PC-3 (cell line): ENCODE measurements around the gene FLT1. TPM values are rescaled to one million over a fixed set of nuclear protein-coding genes. Genes with fewer than 3 reads are reported as not detected.

ENCODE experiments used
- ATAC-seq: fragments of 200-7000 bp; cut with Tn5 transposase; 2 replicates; pipeline ENCODE4 v1.9.1; 2020; ENCODE audit warnings: mild to moderate bottlenecking, moderate library complexity
- BruUV-seq: library from RNA; stranded (reverse); fragments of 400-500 nt; replicated peaks from 2 replicates; lab custom pipeline; 2021; lab: Mats Ljungman, UMichigan
- CTCF ChIA-PET: fragments of 300-600 bp; sonication (Branson Sonifier 250); formaldehyde crosslinking; loops from one replicate; lab custom pipeline; 2022; ENCODE audit warnings: antibody characterized with exemption; lab: Charles Lee
- POLR2A ChIA-PET: fragments of 300-600 bp; sonication (Branson Sonifier 250); formaldehyde crosslinking; loops from one replicate; lab custom pipeline; 2022; ENCODE audit warnings: antibody characterized with exemption; ENCODE audit not compliant: unreplicated experiment; lab: Charles Lee
- DNase-seq: peaks from one replicate; pipeline ENCODE4 v3.0.0-alpha.2; 2015
- H2AFZ ChIP-seq: fragments of 300-600 bp; sonication (generic); 2 replicates; pipeline ENCODE4 v1.6.0; 2016; ENCODE audit warnings: antibody characterized with exemption, low read length
- H3F3A ChIP-seq: fragments of 300-600 bp; sonication (generic); one replicate; pipeline ENCODE4 v1.6.0; 2017; ENCODE audit warnings: antibody characterized with exemption, low read length, control low read depth, mild to moderate bottlenecking; ENCODE audit not compliant: unreplicated experiment
- H3K27ac ChIP-seq: fragments of 300-600 bp; sonication (generic); 2 replicates; pipeline ENCODE4 v1.5.1; 2016; ENCODE audit warnings: mild to moderate bottlenecking, low read length
- H3K27me3 ChIP-seq: fragments of 300-600 bp; sonication (generic); 2 replicates; pipeline ENCODE4 v1.6.1; 2016; ENCODE audit warnings: low read length, mixed read lengths
- H3K36me3 ChIP-seq: fragments of 300-600 bp; sonication (generic); 2 replicates; pipeline ENCODE4 v1.6.1; 2016; ENCODE audit warnings: low read depth, mixed run types, low read length, mixed read lengths
- H3K4me1 ChIP-seq: fragments of 300-600 bp; sonication (generic); 2 replicates; pipeline ENCODE4 v1.5.1; 2016; ENCODE audit warnings: low read length; ENCODE audit not compliant: insufficient read depth
- H3K4me2 ChIP-seq: fragments of 300-600 bp; sonication (generic); 2 replicates; pipeline ENCODE4 v1.6.0; 2016; ENCODE audit warnings: low read length
- H3K4me3 ChIP-seq: fragments of 300-600 bp; sonication (generic); 2 replicates; pipeline ENCODE4 v1.5.1; 2016; ENCODE audit warnings: mild to moderate bottlenecking, low read length, mixed read lengths
- H3K79me2 ChIP-seq: fragments of 300-600 bp; sonication (generic); 2 replicates; pipeline ENCODE4 v1.6.1; 2017; ENCODE audit warnings: low read length, mixed read lengths
- H3K9ac ChIP-seq: fragments of 300-600 bp; sonication (generic); 2 replicates; pipeline ENCODE4 v1.6.0; 2016; ENCODE audit warnings: mild to moderate bottlenecking, low read length
- H3K9me2 ChIP-seq: fragments of 300-600 bp; sonication (generic); replicated peaks from 2 replicates; pipeline ENCODE4 v1.6.1; 2016; ENCODE audit warnings: mixed run types, low read length, mixed read lengths
- H3K9me3 ChIP-seq: fragments of 300-600 bp; sonication (generic); 2 replicates; pipeline ENCODE4 v1.6.1; 2016; ENCODE audit warnings: low read length, mixed read lengths
- H4K20me1 ChIP-seq: fragments of 300-600 bp; sonication (generic); 2 replicates; pipeline ENCODE4 v1.6.1; 2016; ENCODE audit warnings: low read length, mixed read lengths
- EZH2 ChIP-seq: fragments of 300-600 bp; sonication (generic); IDR thresholded peaks from one replicate; pipeline ENCODE4 v1.6.1; 2017; ENCODE audit warnings: antibody characterized with exemption, mild to moderate bottlenecking, low read length; ENCODE audit not compliant: unreplicated experiment
- EZH2phosphoT487 ChIP-seq: fragments of 300-600 bp; sonication (generic); IDR thresholded peaks from 2 replicates; pipeline ENCODE4 v1.6.1; 2018; ENCODE audit warnings: mild to moderate bottlenecking, antibody characterized with exemption, low read length, borderline replicate concordance
- intact Hi-C: fragments of 100-400 bp; cut with micrococcal nuclease; formaldehyde crosslinking; loops from 2 replicates; pipeline ENCODE4 v1.9.0; 2023
- total RNA-seq: library from RNA; depleted of rRNA; stranded (reverse); fragments of >200 nt; gene quantifications from 2 replicates; pipeline ENCODE4 v1.2.3, GENCODE V29; 2014
- TF ChIP-seq, protein P1 (sequence below): fragments of 300-600 bp; sonication (generic); conservative IDR thresholded peaks from 2 replicates; pipeline ENCODE4 v1.5.1; 2017; ENCODE audit warnings: antibody characterized with exemption, low read depth, mild to moderate bottlenecking, low read length

FLT1 gene
- total RNA-seq, 1 experiment from 2014 or later, result 1.2 TPM

DNA sequence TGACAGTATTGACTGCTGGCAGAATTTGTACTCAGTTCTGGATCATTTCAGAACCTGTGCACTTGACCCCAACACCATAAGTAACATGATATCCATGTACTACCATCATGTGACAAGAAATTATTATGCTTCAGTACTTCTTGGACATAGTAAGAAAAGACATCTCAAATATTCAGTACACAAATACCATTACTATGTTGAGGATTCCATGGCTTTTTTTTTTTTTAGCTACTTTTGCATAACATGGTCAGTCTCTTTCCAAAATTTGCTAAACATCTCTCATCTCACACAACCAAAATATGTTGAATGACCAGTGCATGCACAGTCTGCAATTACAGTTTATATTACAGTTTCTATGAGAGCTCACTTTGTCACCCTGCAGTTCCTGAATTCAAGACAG is 85.3 kb downstream of the FLT1 start:
- intact Hi-C loops, result no loop called here
- Histone ChIP-seq H3K4me2 (no peak overlapping the region), H3F3A (no peaks in the 10 kb centered on the region), H3K4me1 (no peaks in the 10 kb centered on the region), H3K9me3 (no peaks in the 10 kb centered on the region), H2AFZ (no peak overlapping the region), H3K9ac (no peak overlapping the region), H3K36me3 (no peaks in the 10 kb centered on the region), H3K9me2 (no peaks in the 10 kb centered on the region), H3K4me3 (no peak overlapping the region), H3K27ac (no peak overlapping the region), H3K27me3 (peaks cover 53% of the 10 kb centered on the region), H3K79me2 (no peaks in the 10 kb centered on the region), H4K20me1 (no peaks in the 10 kb centered on the region)
- DNase-seq (no peak), ATAC-seq (no peak)
- no TSS peak for BruUV-seq
- ChIA-PET CTCF (no interaction called here), POLR2A (no interaction called here)
- TF ChIP-seq EZH2, result no peak
- no peak for TF ChIP-seq EZH2phosphoT487
- TF ChIP-seq, protein P1, sequence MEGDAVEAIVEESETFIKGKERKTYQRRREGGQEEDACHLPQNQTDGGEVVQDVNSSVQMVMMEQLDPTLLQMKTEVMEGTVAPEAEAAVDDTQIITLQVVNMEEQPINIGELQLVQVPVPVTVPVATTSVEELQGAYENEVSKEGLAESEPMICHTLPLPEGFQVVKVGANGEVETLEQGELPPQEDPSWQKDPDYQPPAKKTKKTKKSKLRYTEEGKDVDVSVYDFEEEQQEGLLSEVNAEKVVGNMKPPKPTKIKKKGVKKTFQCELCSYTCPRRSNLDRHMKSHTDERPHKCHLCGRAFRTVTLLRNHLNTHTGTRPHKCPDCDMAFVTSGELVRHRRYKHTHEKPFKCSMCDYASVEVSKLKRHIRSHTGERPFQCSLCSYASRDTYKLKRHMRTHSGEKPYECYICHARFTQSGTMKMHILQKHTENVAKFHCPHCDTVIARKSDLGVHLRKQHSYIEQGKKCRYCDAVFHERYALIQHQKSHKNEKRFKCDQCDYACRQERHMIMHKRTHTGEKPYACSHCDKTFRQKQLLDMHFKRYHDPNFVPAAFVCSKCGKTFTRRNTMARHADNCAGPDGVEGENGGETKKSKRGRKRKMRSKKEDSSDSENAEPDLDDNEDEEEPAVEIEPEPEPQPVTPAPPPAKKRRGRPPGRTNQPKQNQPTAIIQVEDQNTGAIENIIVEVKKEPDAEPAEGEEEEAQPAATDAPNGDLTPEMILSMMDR, result no peak

DNA sequence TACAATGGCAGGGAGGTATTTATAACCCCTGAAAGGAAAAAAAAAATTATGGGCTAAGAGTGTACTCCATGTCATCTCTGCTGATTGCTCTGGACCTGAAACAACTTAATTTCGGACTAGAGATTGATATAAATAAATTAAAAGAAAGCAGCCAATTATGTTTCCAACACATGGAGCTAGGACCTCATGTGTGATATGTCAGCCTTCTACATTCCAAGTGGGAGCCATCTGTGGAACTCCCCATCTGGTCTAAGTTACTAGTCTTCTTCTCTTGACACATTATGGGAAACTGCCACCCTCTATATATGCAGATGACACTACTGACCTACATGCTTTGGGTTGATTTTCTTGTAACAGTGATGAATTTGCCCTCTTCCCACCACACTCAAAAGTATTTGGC is 86.1 kb downstream of the FLT1 start:
- H3K9me3 ChIP-seq, result no peaks in the 10 kb centered on the region
- no peaks in the 10 kb centered on the region for H3K36me3 ChIP-seq
- DNase-seq (no peak), ATAC-seq (no peak)
- no peak overlapping the region for H3K4me2 ChIP-seq
- no peak overlapping the region for H2AFZ ChIP-seq
- H4K20me1 ChIP-seq, result no peaks in the 10 kb centered on the region
- BruUV-seq, result no TSS peak
- ChIA-PET CTCF (no interaction called here), POLR2A (no interaction called here)
- H3F3A ChIP-seq, result no peaks in the 10 kb centered on the region
- no peaks in the 10 kb centered on the region for H3K4me1 ChIP-seq
- no peaks in the 10 kb centered on the region for H3K9me2 ChIP-seq
- TF ChIP-seq, protein P1, result no peak
- TF ChIP-seq EZH2, result no peak
- TF ChIP-seq EZH2phosphoT487, result no peak
- intact Hi-C loops, result no loop called here
- no peak overlapping the region for H3K4me3 ChIP-seq
- peaks cover 46% of the 10 kb centered on the region for H3K27me3 ChIP-seq
- no peak overlapping the region for H3K9ac ChIP-seq
- H3K79me2 ChIP-seq, result no peaks in the 10 kb centered on the region
- no peak overlapping the region for H3K27ac ChIP-seq

DNA sequence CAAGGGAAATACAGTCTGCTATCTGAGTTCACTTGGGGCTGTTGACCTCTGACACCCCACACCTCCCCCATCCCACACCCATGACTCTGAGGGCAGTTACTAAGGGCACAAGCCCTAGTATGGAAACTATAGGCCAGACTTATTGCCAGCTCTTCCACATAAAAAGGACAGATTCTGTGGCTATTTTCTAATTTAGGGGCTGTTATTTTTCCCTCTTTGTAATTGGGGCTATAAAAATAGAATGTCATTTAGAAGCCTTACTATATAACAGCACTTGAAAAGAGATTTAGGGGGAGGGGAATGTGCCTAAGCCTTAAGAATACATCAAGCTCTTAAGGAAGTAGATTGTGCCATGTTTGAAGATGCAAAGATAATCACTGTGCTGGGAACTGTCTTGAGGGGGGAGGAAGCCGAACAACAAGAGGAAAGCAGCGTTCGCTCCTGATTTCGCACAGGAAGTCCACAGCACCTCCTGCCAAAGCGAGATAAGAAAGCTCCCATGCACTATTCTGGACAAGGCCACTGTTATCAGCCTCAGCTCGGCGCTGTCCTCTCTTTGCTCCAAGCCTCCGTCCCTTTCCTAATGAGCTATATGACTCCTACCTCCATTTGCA is 86.6 kb downstream of the FLT1 start:
- CTCF ChIA-PET, result no interaction called here
- intact Hi-C loops, result no loop called here
- no peak overlapping the region for H2AFZ ChIP-seq
- H4K20me1 ChIP-seq, result no peaks in the 10 kb centered on the region
- no peaks in the 10 kb centered on the region for H3K9me2 ChIP-seq
- H3K4me1 ChIP-seq, result no peaks in the 10 kb centered on the region
- H3K9ac ChIP-seq, result no peak overlapping the region
- TF ChIP-seq EZH2phosphoT487 (no peak), EZH2 (no peak)
- TF ChIP-seq, protein P1, result no peak
- no peak overlapping the region for H3K4me2 ChIP-seq
- peaks cover 40% of the 10 kb centered on the region for H3K27me3 ChIP-seq
- no peak for ATAC-seq
- H3K79me2 ChIP-seq, result no peaks in the 10 kb centered on the region
- H3K27ac ChIP-seq, result no peak overlapping the region
- DNase-seq, result no peak
- no peaks in the 10 kb centered on the region for H3K36me3 ChIP-seq
- no TSS peak for BruUV-seq
- H3K4me3 ChIP-seq, result no peak overlapping the region
- POLR2A ChIA-PET, result no interaction called here
- H3K9me3 ChIP-seq, result no peaks in the 10 kb centered on the region
- H3F3A ChIP-seq, result no peaks in the 10 kb centered on the region
